ENCODE results near the gene LMO2. TPM values are rescaled to one million over a fixed set of nuclear protein-coding genes. Genes with fewer than 3 reads are reported as not detected.
"Not testable (repeated sequence)": the region's sequence is repeated elsewhere in the genome, so short reads cannot be mapped to it uniquely, and the experiment has no call there.

Gene LMO2
- 16.5 TPM for polyA plus RNA-seq (ENCODE audit: insufficient read length)

DNA sequence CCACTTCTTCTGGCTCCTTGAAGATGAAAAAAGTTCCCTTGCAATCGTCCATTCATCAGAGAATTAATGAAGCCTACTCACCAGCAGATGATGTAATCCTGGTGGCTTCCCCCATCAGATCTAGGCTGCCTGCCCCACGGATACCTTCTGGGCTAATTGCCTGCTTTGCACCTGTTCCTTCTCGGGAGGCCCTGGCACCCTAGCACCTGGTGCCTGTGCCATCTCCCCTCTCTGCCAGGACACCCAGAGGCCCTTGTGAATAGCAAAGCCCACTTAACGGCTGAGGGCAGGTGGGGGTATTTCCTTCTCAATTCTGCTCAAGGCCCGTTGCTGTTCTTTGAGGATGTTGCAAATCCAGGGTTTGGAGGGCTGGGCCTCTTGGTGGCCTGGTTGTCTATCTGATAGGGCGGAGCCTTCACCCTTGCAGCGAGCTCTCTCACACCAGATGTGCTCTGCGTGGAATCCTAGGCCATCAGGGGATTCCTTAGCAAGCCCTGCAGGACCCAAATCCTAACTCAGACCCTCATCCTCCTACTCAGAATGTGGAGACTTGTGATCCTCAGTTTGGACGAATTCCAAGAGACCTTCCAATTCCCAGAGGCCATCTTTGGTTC lies at the start of gene LMO2:
LMO2 (minus strand) TSS at position 363 of the 614 bp plus-strand sequence. CDS start 22,360 bp downstream, outside the sequence.
- DNase-seq: no peak

DNA sequence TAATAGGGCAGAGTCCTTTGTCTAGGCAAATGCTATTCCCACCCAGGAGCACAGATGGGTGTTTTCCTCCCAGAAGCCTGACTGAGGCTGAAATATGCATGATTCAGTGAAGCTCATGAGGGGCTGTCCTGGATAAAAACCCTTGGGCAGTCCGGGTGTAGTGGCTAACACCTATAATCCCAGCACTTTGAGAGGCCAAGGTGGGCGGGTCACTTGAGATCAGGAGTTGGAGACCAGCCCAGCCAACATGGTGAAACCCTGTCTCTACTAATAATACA lies 48.6 kb upstream of the LMO2 start:
- DNase-seq: no peak

- DNase-seq: no peak
Observed at GRCh38 chr11:33936725-33937604, 45.1 kb upstream of the LMO2 start.

DNA sequence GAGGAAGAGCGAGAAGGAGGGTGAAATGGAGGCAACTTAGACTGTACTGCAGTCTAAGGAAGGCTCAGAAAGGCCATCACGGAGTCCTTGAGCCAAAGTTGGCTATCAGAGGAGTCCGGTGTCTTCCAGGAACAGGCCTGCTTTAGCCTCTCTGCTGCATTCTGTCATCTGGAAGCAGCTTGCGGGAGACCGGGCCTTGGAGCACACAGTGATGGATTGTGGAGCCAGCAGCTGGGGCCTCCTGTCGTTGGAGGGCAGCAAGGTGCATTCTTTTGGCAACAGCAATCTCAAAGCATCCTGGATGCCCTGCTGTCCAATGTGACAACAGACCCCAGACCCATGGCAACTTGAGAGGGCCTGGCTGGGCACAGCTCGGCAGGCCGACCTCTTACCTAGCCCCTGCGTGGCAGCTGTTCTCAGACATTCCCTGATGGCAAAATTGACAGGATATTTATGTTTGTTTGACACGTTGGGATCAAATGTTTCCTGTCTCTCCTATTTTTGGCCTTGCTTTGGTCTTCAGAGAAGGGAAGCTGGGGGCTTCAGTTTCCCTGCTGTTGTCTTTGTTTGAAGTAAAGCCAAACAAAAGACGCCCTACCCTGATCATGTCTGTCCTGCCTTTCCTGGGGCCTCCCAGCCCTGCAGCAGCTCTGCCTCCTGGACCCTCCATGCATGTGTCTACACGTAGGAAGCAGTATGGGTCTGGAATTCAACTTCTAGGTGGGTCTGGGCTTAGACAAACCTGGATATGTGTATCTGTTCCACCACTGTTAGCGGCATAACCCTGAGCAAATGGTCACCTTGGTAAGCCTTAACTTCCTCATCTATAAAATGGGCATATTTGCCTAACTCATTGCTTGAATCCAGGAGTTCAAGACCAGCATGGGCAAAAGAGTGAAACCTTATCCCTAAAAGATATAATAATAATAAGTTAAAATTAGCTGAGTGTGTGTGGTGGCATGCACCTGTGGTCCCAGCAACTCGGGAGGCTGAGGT lies 43.9 kb upstream of the LMO2 start:
- no peak for DNase-seq

DNA sequence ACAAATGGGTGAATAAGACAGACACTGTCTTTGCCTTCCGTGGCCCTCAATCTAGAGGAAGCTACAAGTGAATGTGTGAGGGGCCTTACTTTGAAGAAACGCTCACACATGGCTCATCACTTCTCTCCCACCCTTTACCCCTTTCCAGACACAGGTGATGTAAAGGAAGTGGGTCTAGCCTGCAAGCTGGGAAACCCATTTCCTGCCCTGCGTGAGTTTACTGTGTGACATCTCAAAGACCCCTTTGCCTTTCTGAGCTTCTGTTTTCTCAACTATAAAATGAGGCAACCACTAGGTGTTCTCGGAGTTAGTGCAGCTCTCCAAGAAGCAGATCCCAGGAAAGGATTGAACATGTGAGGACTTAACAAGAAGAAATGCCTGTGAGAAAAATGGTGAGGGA lies 43.1 kb upstream of the LMO2 start:
- DNase-seq: no peak

- DNase-seq: no peak
Observed at GRCh38 chr11:33934450-33934849, 42.6 kb upstream of the LMO2 start.

GRCh38 chr11:33933602-33934001 lies 41.7 kb upstream of the LMO2 start:
- no peak for DNase-seq

GRCh38 chr11:33932721-33933120 lies 40.8 kb upstream of the LMO2 start:
- DNase-seq: no peak

- DNase-seq: not testable (repeated sequence)
Observed at GRCh38 chr11:33931739-33932366, 40.0 kb upstream of the LMO2 start.

DNA sequence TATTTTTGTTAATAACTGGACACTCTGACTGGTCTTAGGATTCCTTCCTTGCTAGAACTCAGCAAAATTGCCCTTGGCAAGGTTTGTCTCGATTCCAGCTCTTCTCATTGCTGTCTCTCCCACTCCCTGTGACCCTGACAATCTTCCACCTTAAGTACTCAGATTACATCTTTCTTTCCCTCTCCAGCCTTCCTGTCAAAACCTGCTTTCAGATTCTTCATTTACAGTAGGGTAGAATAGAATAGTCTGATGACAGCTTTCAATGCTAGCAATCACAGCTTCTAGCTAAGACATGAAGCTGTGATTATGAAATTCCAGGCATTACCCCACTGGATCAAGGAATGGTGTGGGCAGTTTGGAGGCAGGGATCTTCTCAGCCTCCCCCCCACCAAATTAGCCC lies 39.2 kb upstream of the LMO2 start:
- DNase-seq: no peak

DNA sequence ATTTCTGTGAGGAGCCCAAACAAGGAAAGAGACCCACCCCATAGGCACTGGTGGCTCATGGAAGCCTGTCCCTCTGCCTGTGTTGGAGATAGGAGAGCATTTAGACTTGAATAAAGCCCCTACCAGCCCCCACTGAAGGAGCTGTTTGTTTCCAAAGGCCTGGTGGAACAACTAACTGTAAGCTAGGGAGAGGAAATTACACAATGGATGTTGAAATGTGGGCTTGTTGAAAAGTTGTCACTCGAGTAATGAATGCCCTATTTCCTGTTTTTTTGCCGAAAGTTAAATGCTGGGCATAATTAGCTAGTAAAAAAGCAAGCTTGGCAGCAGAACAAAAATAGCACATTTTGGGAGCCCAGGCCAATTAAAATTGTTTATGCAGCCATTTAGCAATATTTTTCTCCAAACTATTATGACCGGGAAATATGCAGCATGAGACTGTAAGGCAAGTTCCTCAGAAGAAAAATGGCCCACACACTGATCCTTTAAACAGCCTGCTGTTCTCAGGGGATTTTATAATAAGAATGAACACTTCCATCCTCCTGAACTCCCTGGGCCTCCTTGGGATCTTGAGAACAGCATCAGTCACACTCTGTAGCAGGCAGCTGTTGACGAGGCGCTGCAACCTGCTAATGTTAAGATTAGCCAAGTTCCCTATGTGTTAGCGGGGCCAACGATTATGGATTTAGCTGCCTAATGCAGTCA lies 38.6 kb upstream of the LMO2 start:
- no peak for DNase-seq

- no peak for DNase-seq
Observed at GRCh38 chr11:33928564-33928963, 36.7 kb upstream of the LMO2 start.

GRCh38 chr11:33926671-33927552 lies 35.0 kb upstream of the LMO2 start:
- no peak for DNase-seq

DNA sequence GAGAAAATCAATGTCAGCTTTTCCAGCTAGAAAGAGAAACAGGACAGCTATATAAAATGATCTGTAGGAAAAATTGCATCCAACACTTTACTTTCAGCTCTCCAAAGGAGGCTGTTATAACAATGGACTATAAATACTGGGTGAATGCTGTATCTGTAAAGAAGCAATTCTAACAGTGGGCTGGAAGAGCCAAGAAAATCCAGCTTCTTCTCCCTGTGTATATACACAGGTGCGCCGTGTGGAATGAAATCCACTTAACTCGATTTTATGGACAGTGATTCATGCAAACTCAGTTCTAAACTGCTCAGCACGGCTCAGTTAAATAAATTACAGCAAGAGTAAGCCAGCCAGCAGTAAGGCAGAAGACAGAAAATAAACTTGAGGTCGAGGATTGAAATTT lies 32.5 kb upstream of the LMO2 start:
- no peak for DNase-seq

- DNase-seq: no peak
Observed at GRCh38 chr11:33923626-33924025, 31.8 kb upstream of the LMO2 start.

- DNase-seq: no peak
Observed at GRCh38 chr11:33920838-33921613, 29.1 kb upstream of the LMO2 start.

- no peak for DNase-seq
Observed at GRCh38 chr11:33919645-33920044, 27.8 kb upstream of the LMO2 start.

DNA sequence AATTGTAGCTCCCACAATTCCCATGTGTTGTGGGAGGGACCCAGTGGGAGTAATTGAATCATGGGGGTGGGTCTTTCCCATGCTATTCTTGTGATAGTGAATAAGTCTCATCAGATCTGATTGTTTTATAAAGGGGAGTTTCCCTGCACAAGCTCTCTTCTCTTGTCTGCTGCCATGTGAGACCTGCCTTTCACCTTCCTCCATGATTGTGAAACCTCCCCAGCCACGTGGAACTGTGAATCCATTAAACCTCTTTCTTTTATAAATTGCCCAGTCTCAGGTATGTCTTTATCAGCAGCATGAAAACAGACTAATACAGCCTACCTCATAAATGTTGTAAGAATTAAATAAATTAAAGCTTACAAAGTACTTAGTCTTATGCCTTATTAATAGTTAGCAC lies 25.5 kb upstream of the LMO2 start:
- not testable (repeated sequence) for DNase-seq

DNA sequence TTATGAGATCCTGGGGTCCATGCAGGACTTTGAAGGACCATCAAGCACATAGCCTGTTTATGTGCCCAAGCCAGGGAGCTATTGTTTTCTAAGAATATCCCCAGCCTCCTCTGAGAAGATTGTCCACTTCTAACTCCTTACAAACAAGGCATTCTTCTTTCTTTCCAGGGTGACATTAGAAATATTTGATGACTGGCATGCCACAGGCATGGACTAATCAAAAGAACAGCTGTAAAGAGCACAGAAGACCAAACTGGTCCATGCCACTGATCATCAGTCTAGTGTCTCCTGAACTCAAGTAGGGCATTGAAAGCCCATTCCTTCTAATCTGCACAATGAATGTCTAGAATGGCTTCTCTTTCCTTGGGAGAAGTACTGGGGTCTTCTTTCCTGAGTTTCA lies 24.9 kb upstream of the LMO2 start:
- DNase-seq: no peak

- no peak for DNase-seq
Observed at GRCh38 chr11:33915526-33915925, 23.6 kb upstream of the LMO2 start.
